B cell (primary cell): Measurements from ENCODE around the gene SEPTIN7.

Experiments
- EZH2 ChIP-seq: IDR thresholded peaks from 2 replicates; pipeline ENCODE4 v1.6.1; 2012; ENCODE audit warnings: borderline replicate concordance, low read depth, mild to moderate bottlenecking, moderate library complexity, low read length; ENCODE audit not compliant: insufficient read depth, poor library complexity, severe bottlenecking
- TF ChIP-seq, protein P1 (sequence below): fragments of 200-600 bp; IDR thresholded peaks from one replicate; pipeline ENCODE4 v1.8.0; 2022; ENCODE audit warnings: antibody characterized with exemption, mild to moderate bottlenecking

DNA sequence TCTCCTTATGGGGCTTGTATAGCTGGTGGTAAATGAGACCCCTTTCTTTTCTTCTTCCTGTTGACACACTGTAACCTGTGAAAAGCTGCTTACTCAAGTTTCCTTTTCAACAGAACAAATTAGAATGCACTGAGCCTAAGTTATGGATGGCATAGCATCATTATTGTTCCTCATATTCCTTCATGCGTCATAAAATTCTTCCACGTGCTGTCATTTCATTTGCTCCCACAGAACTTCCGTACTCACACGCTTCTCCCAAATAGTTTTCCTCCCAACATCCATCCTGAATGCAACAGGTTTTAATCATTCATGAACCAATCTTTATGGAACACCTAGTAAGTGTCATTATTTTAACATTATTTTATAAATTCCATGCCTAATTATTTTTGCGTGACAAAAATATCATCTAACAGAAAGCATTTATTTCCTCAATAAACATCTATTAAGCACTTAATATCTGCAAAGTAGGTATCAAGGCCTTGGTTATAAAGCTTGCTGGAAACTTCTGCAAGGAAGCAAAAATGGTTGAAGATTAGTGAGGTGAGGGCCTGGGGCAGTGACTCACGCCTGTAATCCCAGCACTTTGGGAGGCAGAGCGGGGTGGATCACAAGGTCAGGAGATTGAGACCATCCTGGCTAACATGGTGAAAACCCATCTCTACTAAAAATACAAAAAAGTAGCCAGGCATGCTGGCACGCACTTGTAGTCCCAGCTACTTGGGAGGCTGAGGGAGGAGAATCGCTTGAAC lies 18.9 kb upstream of the SEPTIN7 start:
- TF ChIP-seq, protein P1, sequence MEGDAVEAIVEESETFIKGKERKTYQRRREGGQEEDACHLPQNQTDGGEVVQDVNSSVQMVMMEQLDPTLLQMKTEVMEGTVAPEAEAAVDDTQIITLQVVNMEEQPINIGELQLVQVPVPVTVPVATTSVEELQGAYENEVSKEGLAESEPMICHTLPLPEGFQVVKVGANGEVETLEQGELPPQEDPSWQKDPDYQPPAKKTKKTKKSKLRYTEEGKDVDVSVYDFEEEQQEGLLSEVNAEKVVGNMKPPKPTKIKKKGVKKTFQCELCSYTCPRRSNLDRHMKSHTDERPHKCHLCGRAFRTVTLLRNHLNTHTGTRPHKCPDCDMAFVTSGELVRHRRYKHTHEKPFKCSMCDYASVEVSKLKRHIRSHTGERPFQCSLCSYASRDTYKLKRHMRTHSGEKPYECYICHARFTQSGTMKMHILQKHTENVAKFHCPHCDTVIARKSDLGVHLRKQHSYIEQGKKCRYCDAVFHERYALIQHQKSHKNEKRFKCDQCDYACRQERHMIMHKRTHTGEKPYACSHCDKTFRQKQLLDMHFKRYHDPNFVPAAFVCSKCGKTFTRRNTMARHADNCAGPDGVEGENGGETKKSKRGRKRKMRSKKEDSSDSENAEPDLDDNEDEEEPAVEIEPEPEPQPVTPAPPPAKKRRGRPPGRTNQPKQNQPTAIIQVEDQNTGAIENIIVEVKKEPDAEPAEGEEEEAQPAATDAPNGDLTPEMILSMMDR, result no peak
- no peak for TF ChIP-seq EZH2
